Measurements from ENCODE around the gene SLC25A47.

DNA sequence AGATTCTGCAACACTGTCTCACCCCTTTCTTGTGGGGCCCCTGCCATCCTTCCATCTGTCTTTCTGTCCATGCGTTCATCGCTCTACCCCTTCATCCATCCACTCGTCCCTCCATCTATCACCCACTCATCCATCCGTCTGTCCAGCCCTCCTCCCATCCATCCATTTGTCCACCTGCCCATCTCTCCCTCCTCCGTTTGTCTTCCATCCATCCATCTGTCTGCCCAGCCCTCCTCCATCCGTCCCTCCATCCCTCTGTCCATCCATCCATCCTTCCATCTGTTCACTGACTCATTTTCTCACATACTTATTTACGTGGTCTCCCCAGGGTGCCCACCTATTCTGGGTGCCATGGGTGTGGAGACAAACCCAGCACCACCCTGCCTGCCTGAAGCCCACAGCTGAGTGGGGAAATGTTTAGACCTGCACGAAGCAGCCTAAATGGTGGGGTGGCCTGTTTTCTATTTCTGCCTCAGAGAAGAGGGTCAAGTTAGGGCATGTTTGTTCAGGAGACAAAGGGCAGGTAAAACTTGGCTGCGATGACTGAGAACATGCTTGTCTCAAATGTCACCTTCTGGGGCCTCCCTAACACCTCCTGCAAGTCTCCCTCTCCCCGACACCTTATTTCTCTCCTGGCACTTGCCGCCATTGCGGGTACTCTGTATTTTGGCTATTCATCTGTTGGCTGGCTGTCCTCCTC, 2.8 kb upstream of the SLC25A47 start:
- TF ChIP-seq SUZ12 (IDR thresholded peaks at IDR 0.05; ENCODE audit: extremely low read depth, insufficient read depth, insufficient read length): no peak
- no peak for TF ChIP-seq YY1 (IDR thresholded peaks at IDR 0.05; ENCODE audit: insufficient read depth, insufficient read length)

All from NT2/D1 (cell line).